HL-60 (cell line): ENCODE measurements around the gene ABHD16A.

Source experiments
- REST ChIP-seq: IDR thresholded peaks from 2 replicates; pipeline ENCODE4 v1.6.1; 2012; ENCODE audit warnings: low read depth; ENCODE audit not compliant: insufficient replicate concordance
- TF ChIP-seq, protein P1 (sequence below): IDR thresholded peaks from one replicate; pipeline ENCODE4 v1.5.1; 2011; ENCODE audit warnings: low read length, control low read depth, inconsistent platforms; ENCODE audit not compliant: insufficient read depth

- TF ChIP-seq, protein P1, sequence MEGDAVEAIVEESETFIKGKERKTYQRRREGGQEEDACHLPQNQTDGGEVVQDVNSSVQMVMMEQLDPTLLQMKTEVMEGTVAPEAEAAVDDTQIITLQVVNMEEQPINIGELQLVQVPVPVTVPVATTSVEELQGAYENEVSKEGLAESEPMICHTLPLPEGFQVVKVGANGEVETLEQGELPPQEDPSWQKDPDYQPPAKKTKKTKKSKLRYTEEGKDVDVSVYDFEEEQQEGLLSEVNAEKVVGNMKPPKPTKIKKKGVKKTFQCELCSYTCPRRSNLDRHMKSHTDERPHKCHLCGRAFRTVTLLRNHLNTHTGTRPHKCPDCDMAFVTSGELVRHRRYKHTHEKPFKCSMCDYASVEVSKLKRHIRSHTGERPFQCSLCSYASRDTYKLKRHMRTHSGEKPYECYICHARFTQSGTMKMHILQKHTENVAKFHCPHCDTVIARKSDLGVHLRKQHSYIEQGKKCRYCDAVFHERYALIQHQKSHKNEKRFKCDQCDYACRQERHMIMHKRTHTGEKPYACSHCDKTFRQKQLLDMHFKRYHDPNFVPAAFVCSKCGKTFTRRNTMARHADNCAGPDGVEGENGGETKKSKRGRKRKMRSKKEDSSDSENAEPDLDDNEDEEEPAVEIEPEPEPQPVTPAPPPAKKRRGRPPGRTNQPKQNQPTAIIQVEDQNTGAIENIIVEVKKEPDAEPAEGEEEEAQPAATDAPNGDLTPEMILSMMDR, result no peak
- TF ChIP-seq REST, result no peak
These were observed 36.7 kb downstream of the ABHD16A start for GRCh38 chr6:31666337-31666965.
